Stomach smooth muscle (tissue), 2 donors: ENCODE results near the gene RNF8.

Experiments
- H3K27ac ChIP-seq: one replicate; pipeline ENCODE4 v1.7.0; 2013; ENCODE audit warnings: mild to moderate bottlenecking, low read length, inconsistent platforms
- H3K27me3 ChIP-seq, 2 donors: one replicate each; pipeline ENCODE4 v1.7.0; 2013; ENCODE audit warnings: low read length in 2 of 2; ENCODE audit not compliant: insufficient read depth in 2 of 2, control insufficient read depth in 1 of 2
- H3K36me3 ChIP-seq, 2 donors: one replicate each; pipeline ENCODE4 v1.7.0; 2013; ENCODE audit warnings: low read length in 2 of 2; ENCODE audit not compliant: control insufficient read depth in 2 of 2, insufficient read depth in 2 of 2
- H3K4me1 ChIP-seq: one replicate; pipeline ENCODE4 v1.7.0; 2013; ENCODE audit warnings: low read length; ENCODE audit not compliant: control insufficient read depth, insufficient read depth
- H3K4me3 ChIP-seq, 2 donors: one replicate each; pipeline ENCODE4 v1.7.0; 2013; ENCODE audit warnings: low read length in 2 of 2
- H3K9ac ChIP-seq, 2 donors: one replicate each; pipeline ENCODE4 v1.7.0; 2013; ENCODE audit warnings: low read length in 2 of 2, mild to moderate bottlenecking in 1 of 2
- H3K9me3 ChIP-seq, 2 donors: one replicate each; pipeline ENCODE4 v1.7.0; 2013; ENCODE audit warnings: low read length in 2 of 2; ENCODE audit not compliant: control insufficient read depth in 2 of 2
- donor health status: healthy.
- donor health status: Pancreatic carcinoma.

RNF8 gene

DNA sequence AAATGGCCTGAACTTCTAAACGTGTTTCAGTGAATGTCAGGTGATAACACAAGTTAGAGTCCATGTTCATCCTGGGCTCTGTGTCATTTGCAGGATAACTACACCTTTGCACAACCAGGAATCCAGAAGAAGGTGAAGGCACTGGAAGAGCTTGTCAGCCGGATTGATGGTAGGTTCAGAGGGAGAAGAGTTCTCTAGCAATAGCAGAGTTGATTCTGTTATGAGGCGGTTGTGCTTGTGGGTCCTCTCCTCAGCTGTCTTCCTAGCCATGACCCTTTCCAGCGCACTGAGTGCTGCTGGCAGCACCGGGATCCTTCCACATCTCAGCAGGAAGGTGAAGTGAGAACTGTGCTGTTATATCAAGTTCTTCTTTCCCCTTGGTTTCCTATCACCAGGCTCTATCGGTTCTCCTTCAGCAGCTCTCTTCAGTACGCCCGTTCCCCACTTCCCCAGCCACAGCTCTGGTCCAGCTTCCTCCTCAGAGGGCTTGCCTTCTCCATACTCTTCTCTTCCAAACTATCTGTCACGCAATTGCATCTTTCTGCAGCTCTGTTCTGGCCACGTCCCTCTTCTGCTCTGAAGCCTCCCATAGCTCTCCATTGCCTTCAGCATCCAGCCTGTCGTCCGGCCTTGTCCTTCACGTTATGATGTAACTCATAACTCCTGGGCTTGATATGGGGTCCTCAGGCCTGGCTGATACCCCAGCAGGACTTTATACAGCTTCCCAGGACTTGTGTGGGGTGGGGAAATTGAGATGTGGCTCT is 39.9 kb upstream of the RNF8 start:
- H3K4me1 ChIP-seq, result peaks cover 4% of the 10 kb centered on the region
- H3K27me3 ChIP-seq, result no peaks in the 10 kb centered on the region
- H3K27ac ChIP-seq, result no peak overlapping the region
- no peaks in the 10 kb centered on the region for H3K9me3 ChIP-seq
- no peak overlapping the region for H3K4me3 ChIP-seq
- no peak overlapping the region for H3K9ac ChIP-seq
- peaks cover 36 to 52% of the 10 kb centered on the region in 2 donors for H3K36me3 ChIP-seq

DNA sequence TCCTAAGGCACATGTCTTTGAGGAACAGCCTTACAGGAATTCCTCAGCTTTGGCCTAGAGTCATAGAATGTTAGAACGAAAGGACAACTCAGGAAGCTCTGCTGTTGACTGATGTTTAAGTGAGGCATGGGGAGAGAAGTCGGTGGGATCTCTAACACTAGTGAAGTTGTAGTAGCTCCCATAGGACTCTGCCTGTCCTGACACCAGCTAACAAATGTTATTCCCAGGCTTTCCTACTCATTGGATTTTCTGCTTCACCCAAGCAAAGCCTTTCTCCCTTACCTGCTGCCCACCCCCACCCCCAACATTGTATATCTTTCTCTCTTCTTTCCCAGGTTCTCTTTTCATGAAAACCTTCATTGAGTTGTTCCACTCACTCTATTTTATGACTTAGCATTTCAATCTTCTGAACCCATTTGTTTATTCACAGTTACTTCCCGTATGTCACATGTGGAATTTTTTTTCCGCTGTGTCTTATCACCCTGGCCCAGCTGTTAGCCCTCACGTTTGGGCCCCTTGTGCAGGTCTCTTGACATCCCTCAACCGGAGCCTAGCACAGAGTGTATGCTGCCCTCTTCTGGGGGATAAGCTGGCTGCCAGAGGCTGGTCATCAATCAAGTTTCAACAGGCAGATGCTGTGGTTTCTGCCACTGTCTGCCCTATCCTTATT is 39.2 kb upstream of the RNF8 start:
- Histone ChIP-seq H3K27me3 (no peaks in the 10 kb centered on the region), H3K27ac (no peak overlapping the region), H3K4me3 (no peak overlapping the region), H3K4me1 (no peaks in the 10 kb centered on the region), H3K9me3 (no peaks in the 10 kb centered on the region), H3K9ac (no peak overlapping the region), H3K36me3 (peaks cover 44 to 57% of the 10 kb centered on the region in 2 donors)

DNA sequence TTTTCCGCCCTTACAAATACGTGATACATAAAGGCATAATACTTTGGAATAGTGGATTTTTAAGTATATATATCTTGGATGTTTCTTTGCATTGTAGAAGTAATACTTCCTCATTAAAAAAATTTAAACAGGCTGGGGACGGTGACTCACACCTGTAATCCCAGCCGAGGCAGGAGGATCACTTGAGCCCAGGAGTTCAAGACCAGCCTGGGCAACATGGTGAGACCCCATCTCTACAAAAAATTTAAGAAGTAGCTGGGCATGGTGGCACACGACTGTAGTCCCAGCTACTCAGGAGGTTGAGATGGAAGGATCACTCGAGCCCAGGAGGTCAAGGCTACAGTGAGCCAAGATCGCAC is 38.6 kb upstream of the RNF8 start:
- no peak overlapping the region for H3K9ac ChIP-seq
- H3K36me3 ChIP-seq, result peaks cover 44 to 57% of the 10 kb centered on the region in 2 donors

DNA sequence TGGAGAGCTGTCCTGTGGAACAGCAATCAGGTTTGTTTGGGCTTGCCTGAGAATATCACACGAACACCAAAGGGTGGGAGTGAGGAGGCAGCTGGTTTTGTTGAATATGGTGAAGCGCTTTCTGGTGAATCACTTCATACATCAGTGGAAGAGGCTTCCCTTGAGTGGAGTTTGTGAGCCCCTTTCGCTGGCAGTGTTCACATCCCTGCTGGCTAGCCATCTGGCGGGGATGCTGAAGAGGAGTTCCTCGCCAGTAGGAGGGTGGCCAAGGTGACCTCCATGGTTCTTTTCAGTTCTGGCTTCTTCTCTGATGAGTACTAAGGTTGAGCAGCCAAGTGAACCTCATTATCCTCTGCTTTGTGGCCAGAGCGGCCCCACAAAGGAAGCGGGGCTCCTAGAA is 37.7 kb upstream of the RNF8 start:
- Histone ChIP-seq H3K4me3 (no peak overlapping the region), H3K36me3 (peaks cover 44 to 59% of the 10 kb centered on the region in 2 donors), H3K27ac (no peak overlapping the region), H3K9me3 (no peaks in the 10 kb centered on the region), H3K27me3 (no peaks in the 10 kb centered on the region), H3K9ac (no peak overlapping the region), H3K4me1 (no peaks in the 10 kb centered on the region)

More for the DNA sequence above, 38.6 kb upstream of the RNF8 start:
- no peaks in the 10 kb centered on the region for H3K9me3 ChIP-seq
- H3K27ac ChIP-seq, result no peak overlapping the region
- H3K4me1 ChIP-seq, result no peaks in the 10 kb centered on the region
- H3K4me3 ChIP-seq, result no peak overlapping the region
- H3K27me3 ChIP-seq, result no peaks in the 10 kb centered on the region

DNA sequence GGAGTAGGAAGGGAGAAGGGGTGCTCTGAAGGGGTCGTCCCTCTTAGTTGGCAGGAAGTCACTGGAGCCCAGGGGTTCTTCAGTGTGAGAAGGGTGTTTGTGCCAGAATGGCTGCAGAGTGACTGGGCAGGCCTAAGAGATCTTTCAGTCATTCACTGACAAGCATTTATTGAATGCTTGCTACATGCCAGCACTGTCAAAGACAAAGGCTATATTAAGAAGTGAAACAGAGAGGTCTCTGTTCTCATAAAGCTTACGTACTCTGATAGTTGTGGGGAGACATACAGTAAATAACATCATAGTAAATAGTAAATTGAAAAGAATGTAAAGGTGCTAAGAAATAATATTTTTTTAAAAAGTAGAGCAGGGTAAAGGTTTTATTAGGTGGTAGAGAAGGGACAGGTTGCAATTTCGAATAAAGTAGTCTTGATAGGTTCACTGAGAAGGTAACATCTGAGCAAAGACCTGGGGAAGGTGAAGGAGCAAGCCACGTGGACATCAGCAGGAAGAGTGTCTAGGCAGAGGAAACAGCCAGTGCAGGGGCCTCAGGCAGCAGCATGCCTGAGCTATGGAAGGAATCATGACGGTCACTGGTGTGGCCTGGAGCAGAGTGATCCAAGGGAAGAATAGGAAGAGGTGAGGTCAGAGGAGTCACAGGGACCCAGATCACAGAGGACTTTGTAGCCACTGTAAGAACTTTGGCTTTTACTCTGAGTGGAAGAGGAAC is 36.3 kb upstream of the RNF8 start:
- Histone ChIP-seq H3K36me3 (peaks cover 44 to 59% of the 10 kb centered on the region in 2 donors), H3K9ac (no peak overlapping the region), H3K4me3 (no peak overlapping the region), H3K27me3 (no peaks in the 10 kb centered on the region), H3K4me1 (no peaks in the 10 kb centered on the region), H3K9me3 (no peaks in the 10 kb centered on the region), H3K27ac (no peak overlapping the region)

DNA sequence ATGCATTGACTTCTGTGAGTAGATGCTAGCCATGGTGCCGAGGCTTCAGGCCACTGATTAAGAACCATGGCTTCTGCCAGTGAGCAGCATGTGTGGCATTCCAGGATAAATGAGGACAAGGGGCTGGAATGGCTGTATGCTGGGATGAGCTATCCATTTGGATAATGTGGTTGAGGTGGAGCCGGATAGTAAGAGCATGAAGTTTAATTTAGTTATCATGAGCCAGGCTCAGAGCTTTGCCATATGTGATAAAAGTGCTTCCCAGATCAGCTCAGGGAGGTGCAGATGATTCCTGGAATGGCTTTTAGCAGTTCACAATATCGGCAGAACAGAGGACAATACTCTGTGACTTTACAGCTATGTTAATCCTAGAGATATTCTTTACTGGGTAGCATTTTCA is 34.6 kb upstream of the RNF8 start:
- Histone ChIP-seq H3K27me3 (no peaks in the 10 kb centered on the region), H3K4me1 (peaks cover 5% of the 10 kb centered on the region), H3K4me3 (no peak overlapping the region), H3K9me3 (no peaks in the 10 kb centered on the region), H3K9ac (no peak overlapping the region), H3K27ac (no peak overlapping the region), H3K36me3 (peaks cover 39 to 45% of the 10 kb centered on the region in 2 donors)

DNA sequence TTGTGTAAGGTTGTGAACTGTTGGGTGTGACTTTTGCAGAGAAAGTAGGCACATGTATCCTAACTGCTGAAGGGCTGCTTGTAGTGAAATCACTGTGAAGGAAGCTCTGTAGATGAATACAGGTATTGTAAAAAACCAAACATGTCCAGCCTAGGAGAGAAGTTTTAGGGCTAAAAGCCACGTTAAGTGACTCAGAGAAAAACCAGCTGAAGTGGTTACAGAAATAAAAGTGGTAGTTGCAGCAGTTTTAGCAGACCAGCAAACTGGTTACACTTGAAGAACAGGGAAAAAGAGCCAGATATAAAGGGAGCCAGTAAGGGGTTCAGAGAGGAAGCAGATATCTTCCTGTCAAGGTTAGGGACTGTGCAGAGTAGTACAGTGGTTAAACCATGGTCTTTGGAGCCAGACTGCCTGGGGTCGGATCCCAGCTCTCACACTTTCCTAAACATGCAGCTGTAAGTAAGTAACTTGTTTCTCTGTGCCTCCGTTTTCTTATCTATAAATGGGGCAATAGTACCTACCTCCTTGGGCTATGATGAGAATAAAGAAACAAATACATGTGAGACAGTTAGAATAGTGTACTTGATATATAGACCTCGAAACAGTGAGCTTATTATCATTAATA is 33.8 kb upstream of the RNF8 start:
- Histone ChIP-seq H3K9ac (no peak overlapping the region), H3K27me3 (no peaks in the 10 kb centered on the region), H3K4me1 (peaks cover 5% of the 10 kb centered on the region), H3K36me3 (peaks cover 35 to 37% of the 10 kb centered on the region in 2 donors), H3K9me3 (no peaks in the 10 kb centered on the region), H3K27ac (no peak overlapping the region), H3K4me3 (no peak overlapping the region)

DNA sequence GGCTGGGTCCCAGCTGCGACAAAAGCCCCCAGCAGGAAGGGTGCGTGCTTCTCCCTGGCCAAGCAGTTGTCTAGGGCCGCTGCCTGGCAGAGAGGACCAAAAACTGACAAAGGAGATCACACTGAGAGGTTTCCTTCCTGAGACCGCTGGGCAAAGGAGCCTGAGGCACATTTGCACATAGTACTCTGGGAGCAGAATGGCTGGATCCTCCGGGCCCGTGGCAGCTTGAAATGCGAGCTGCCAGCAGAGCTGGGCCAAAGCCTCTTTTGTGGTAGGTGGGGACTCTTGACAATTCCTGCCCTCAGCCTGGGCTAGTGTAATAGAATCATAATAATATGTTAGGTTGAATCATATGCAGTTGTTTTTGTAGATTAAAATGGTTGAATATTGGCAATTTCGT is 33.1 kb upstream of the RNF8 start:
- H3K9me3 ChIP-seq, result no peaks in the 10 kb centered on the region
- no peak overlapping the region for H3K4me3 ChIP-seq
- no peaks in the 10 kb centered on the region for H3K27me3 ChIP-seq
- peaks cover 6% of the 10 kb centered on the region for H3K4me1 ChIP-seq
- H3K36me3 ChIP-seq, result peaks cover 31 to 34% of the 10 kb centered on the region in 2 donors
- no peak overlapping the region for H3K9ac ChIP-seq
- no peak overlapping the region for H3K27ac ChIP-seq

DNA sequence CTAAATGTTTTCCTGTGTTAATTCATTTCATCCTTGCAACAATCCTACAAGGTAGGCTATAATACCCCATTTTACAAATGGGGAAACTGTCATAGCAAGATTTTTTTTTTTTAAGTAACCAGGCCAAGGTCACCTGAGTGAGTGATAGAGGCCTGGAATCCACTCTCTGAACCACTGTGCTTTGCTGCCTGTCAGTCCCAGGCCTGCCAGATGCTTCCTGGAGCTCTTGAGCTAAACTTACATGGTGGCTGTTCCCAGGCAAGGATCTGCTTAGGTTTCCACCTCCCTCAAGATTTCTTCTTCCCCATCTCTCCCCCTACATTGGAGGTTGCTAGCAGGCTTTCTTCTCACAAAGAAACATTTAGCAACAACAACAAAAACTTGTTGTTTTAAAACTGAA is 32.7 kb upstream of the RNF8 start:
- Histone ChIP-seq H3K4me3 (no peak overlapping the region), H3K9ac (no peak overlapping the region), H3K27ac (no peak overlapping the region), H3K4me1 (peaks cover 7% of the 10 kb centered on the region), H3K27me3 (no peaks in the 10 kb centered on the region), H3K36me3 (peaks cover 26 to 30% of the 10 kb centered on the region in 2 donors), H3K9me3 (no peaks in the 10 kb centered on the region)

DNA sequence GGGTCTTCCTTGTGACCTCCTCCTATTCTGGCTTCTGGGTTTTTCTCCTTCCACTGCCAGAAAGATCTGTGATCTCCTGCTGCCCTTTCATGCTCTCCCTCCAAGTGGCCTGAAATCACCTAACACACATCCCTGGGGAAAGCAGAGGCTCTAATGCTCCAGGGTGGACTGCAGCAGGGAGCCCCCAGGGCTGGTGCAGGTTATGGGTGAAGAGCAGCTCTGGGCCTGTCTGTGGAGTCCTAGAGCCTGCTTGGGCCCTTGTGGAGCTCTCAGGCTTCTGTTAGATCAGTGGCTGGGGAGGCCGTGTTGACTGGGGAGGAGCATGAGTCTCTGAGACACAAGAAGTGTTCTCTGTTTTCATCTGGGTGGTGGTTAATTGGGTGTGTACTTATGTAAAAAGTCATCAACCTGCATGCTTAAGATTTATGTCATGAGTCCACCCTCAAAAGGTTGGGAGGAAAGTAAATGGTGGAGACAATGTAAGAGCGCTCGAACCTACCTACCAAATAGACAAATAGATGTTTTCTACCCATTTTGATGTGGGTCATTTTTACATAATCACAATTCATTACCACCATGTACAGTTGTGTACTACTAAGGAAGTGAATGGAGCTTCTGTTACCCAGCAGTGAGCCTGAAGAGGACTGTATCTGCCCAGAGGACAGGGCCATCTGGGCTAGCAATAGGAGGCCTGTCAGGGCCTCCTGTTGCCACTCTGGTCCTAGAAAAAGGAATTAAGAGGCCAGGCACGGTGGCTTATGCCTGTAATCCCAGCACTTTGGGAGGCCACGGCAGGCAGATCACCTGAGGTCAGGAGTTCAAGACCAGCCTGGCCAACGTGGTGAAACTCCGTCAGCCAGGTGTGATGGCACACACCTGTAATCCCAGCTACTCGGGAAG is 32.0 kb upstream of the RNF8 start:
- no peak overlapping the region for H3K4me3 ChIP-seq
- no peaks in the 10 kb centered on the region for H3K9me3 ChIP-seq
- no peak overlapping the region for H3K9ac ChIP-seq
- peaks cover 21 to 24% of the 10 kb centered on the region in 2 donors for H3K36me3 ChIP-seq
- H3K27me3 ChIP-seq, result no peaks in the 10 kb centered on the region
- H3K27ac ChIP-seq, result no peak overlapping the region
- peaks cover 7% of the 10 kb centered on the region for H3K4me1 ChIP-seq
